Measurements from ENCODE around the gene ATF7IP2. TPM values are rescaled to one million over a fixed set of nuclear protein-coding genes. Genes with fewer than 3 reads are reported as not detected.

Gene ATF7IP2
- total RNA-seq, 1 experiment from 2014 or later = 7.4 TPM

Other genes starting within 250 kb of the ATF7IP2 start
- 0.02 TPM for gene GRIN2A, start 203.6 kb upstream of the ATF7IP2 start, total RNA-seq (2021; ENCODE audit: unreplicated experiment)
- gene EMP2, start 194.5 kb downstream of the ATF7IP2 start, total RNA-seq (2021; ENCODE audit: unreplicated experiment) = 32.6 TPM